Fibroblast of lung (primary cell): ENCODE measurements around the gene INSYN1.

Experiments
- CTCF ChIP-seq, 2 donors: IDR thresholded peaks in 1 of 2; conservative IDR thresholded peaks in 1 of 2; 1 replicate in 1 of 2; 2 replicates in 1 of 2; pipeline ENCODE4 v1.5.1; 2011 to 2012; ENCODE audit warnings: low read length in 2 of 2, control low read depth in 1 of 2, inconsistent platforms in 1 of 2, low read depth in 1 of 2, mild to moderate bottlenecking in 1 of 2
- EZH2 ChIP-seq: IDR thresholded peaks from 2 replicates; pipeline ENCODE4 v1.5.1; 2012; ENCODE audit warnings: low read length, control low read depth, mild to moderate bottlenecking; ENCODE audit errors: missing control alignments

- no peak for TF ChIP-seq CTCF (conservative IDR thresholded peaks at IDR 0.05 in 1 of 2, IDR thresholded peaks at IDR 0.05 in 1 of 2; ENCODE audit: low read depth in 1 of 2, low read length in 2 of 2)
- no peak for TF ChIP-seq EZH2
Measured at GRCh38 chr15:73752806-73753193, 351 bp downstream of the INSYN1 start.
